DOHH2 (cell line): ENCODE results near the gene C17orf107.

ENCODE experiments used
- H3F3A ChIP-seq: fragments of 200-600 bp; sonication (generic), shearing (Covaris generic); 2 replicates; pipeline ENCODE4 v1.6.0; 2016; ENCODE audit warnings: antibody characterized with exemption, mild to moderate bottlenecking; ENCODE audit not compliant: control insufficient read depth, insufficient read depth
- H3K27ac ChIP-seq: fragments of 200-600 bp; sonication (generic); 2 replicates; pipeline ENCODE4 v1.5.1; 2014; ENCODE audit warnings: low read depth, mild to moderate bottlenecking, low read length, moderate library complexity
- H3K27me3 ChIP-seq: fragments of 200-600 bp; sonication (generic); 2 replicates; pipeline ENCODE4 v1.6.1; 2014; ENCODE audit warnings: mild to moderate bottlenecking, low read length, mixed read lengths; ENCODE audit not compliant: control insufficient read depth
- H3K36me3 ChIP-seq: fragments of 200-600 bp; sonication (generic); 2 replicates; pipeline ENCODE4 v1.6.1; 2014; ENCODE audit warnings: mild to moderate bottlenecking, low read length, moderate library complexity, mixed read lengths; ENCODE audit not compliant: control insufficient read depth
- H3K4me1 ChIP-seq: fragments of 200-600 bp; sonication (generic); 2 replicates; pipeline ENCODE4 v1.6.1; 2014; ENCODE audit warnings: mild to moderate bottlenecking, low read length, mixed read lengths; ENCODE audit not compliant: control insufficient read depth
- H3K4me2 ChIP-seq: fragments of 200-600 bp; sonication (generic); 2 replicates; pipeline ENCODE4 v1.6.0; 2014; ENCODE audit warnings: mild to moderate bottlenecking, low read length, moderate library complexity
- H3K4me3 ChIP-seq: fragments of 200-600 bp; sonication (generic); 2 replicates; pipeline ENCODE4 v1.5.1; 2014; ENCODE audit warnings: mild to moderate bottlenecking, low read length, mixed read lengths
- H3K79me2 ChIP-seq: fragments of 200-600 bp; sonication (generic); 2 replicates; pipeline ENCODE4 v1.6.1; 2014; ENCODE audit warnings: mild to moderate bottlenecking, low read length, mixed read lengths; ENCODE audit not compliant: control insufficient read depth
- H3K9me2 ChIP-seq: fragments of 200-600 bp; sonication (generic); replicated peaks from 2 replicates; pipeline ENCODE4 v1.6.1; 2014; ENCODE audit warnings: mild to moderate bottlenecking, low read length, mixed read lengths; ENCODE audit not compliant: control insufficient read depth
- H3K9me3 ChIP-seq: fragments of 200-600 bp; sonication (generic); 2 replicates; pipeline ENCODE4 v1.6.1; 2014; ENCODE audit warnings: antibody characterized with exemption, low read length, mixed read lengths; ENCODE audit not compliant: control insufficient read depth, insufficient read depth
- H4K20me1 ChIP-seq: fragments of 200-600 bp; sonication (generic); 2 replicates; pipeline ENCODE4 v1.6.0; 2014; ENCODE audit warnings: low read depth, mild to moderate bottlenecking, antibody characterized with exemption, low read length, moderate library complexity; ENCODE audit not compliant: control insufficient read depth, insufficient read depth
- CTCF ChIP-seq: fragments of 200-600 bp; sonication (generic); IDR thresholded peaks from one replicate; pipeline ENCODE4 v1.5.1; 2014; ENCODE audit warnings: antibody characterized with exemption, mild to moderate bottlenecking, low read depth, low read length; ENCODE audit not compliant: poor library complexity, severe bottlenecking
- EZH2phosphoT487 ChIP-seq: fragments of 200-600 bp; sonication (generic); IDR thresholded peaks from 2 replicates; pipeline ENCODE4 v1.6.1; 2017; ENCODE audit warnings: borderline replicate concordance, mild to moderate bottlenecking, antibody characterized with exemption, low read length, moderate library complexity, mixed read lengths

C17orf107 gene

GRCh38 chr17:4948931-4949320 lies 49.6 kb downstream of the C17orf107 start:
- H3K9me3 ChIP-seq = no peaks in the 10 kb centered on the region
- no peak for TF ChIP-seq CTCF
- TF ChIP-seq EZH2phosphoT487 = no peak
- peak overlapping the region; percentile 93 for H3K4me3 ChIP-seq
- peaks cover 52% of the 10 kb centered on the region for H3K4me1 ChIP-seq
- peak overlapping the region; percentile 94 for H3K4me2 ChIP-seq
- H3K9me2 ChIP-seq = no peaks in the 10 kb centered on the region
- H3F3A ChIP-seq = peaks cover 43% of the 10 kb centered on the region
- peaks cover 55% of the 10 kb centered on the region for H3K79me2 ChIP-seq
- H3K27me3 ChIP-seq = no peaks in the 10 kb centered on the region
- peak overlapping the region; percentile 99 for H3K27ac ChIP-seq
- H3K36me3 ChIP-seq = peaks cover 45% of the 10 kb centered on the region
- peaks cover 13% of the 10 kb centered on the region; the same call in 1 of the 2 replicates for H4K20me1 ChIP-seq

GRCh38 chr17:4949321-4950074 lies 50.2 kb downstream of the C17orf107 start:
- peaks cover 49% of the 10 kb centered on the region for H3K79me2 ChIP-seq
- peaks cover 37% of the 10 kb centered on the region for H3F3A ChIP-seq
- H3K4me1 ChIP-seq = peaks cover 46% of the 10 kb centered on the region

GRCh38 chr17:4950075-4950745 lies 50.9 kb downstream of the C17orf107 start:
- TF ChIP-seq CTCF = no peak
- TF ChIP-seq EZH2phosphoT487 = no peak
- H3K79me2 ChIP-seq = peaks cover 42% of the 10 kb centered on the region
- peaks cover 33% of the 10 kb centered on the region for H3K36me3 ChIP-seq
- peaks cover 12% of the 10 kb centered on the region; the same call in 1 of the 2 replicates for H4K20me1 ChIP-seq
- no peaks in the 10 kb centered on the region for H3K27me3 ChIP-seq
- peak overlapping the region; percentile 93 for H3K4me3 ChIP-seq
- H3F3A ChIP-seq = peaks cover 30% of the 10 kb centered on the region
- peak overlapping the region; percentile 94 for H3K4me2 ChIP-seq
- H3K27ac ChIP-seq = peak overlapping the region; percentile 99
- peaks cover 39% of the 10 kb centered on the region for H3K4me1 ChIP-seq
- H3K9me2 ChIP-seq = no peaks in the 10 kb centered on the region
- no peaks in the 10 kb centered on the region for H3K9me3 ChIP-seq

More at GRCh38 chr17:4949321-4950074, 50.2 kb downstream of the C17orf107 start:
- Histone ChIP-seq H3K27ac (peak overlapping the region; percentile 99), H3K4me2 (peak overlapping the region; percentile 94), H3K4me3 (peak overlapping the region; percentile 93), H3K9me3 (no peaks in the 10 kb centered on the region), H3K36me3 (peaks cover 40% of the 10 kb centered on the region), H3K27me3 (no peaks in the 10 kb centered on the region), H3K9me2 (no peaks in the 10 kb centered on the region), H4K20me1 (peaks cover 13% of the 10 kb centered on the region; the same call in 1 of the 2 replicates)
- TF ChIP-seq EZH2phosphoT487 = no peak
- no peak for TF ChIP-seq CTCF
